ENCODE results near the gene GOLGA6L2. TPM values are rescaled to one million over a fixed set of nuclear protein-coding genes. Genes with fewer than 3 reads are reported as not detected.

GOLGA6L2 gene
- total and polyA plus RNA-seq, 2 of the 13 experiments (the other 11 are each of a cell fraction or from before 2014, with no cell fraction given) = not detected

GRCh38 chr15:23467110-23467600, 20.1 kb upstream of the GOLGA6L2 start (continued):
- TF ChIP-seq, protein P1, sequence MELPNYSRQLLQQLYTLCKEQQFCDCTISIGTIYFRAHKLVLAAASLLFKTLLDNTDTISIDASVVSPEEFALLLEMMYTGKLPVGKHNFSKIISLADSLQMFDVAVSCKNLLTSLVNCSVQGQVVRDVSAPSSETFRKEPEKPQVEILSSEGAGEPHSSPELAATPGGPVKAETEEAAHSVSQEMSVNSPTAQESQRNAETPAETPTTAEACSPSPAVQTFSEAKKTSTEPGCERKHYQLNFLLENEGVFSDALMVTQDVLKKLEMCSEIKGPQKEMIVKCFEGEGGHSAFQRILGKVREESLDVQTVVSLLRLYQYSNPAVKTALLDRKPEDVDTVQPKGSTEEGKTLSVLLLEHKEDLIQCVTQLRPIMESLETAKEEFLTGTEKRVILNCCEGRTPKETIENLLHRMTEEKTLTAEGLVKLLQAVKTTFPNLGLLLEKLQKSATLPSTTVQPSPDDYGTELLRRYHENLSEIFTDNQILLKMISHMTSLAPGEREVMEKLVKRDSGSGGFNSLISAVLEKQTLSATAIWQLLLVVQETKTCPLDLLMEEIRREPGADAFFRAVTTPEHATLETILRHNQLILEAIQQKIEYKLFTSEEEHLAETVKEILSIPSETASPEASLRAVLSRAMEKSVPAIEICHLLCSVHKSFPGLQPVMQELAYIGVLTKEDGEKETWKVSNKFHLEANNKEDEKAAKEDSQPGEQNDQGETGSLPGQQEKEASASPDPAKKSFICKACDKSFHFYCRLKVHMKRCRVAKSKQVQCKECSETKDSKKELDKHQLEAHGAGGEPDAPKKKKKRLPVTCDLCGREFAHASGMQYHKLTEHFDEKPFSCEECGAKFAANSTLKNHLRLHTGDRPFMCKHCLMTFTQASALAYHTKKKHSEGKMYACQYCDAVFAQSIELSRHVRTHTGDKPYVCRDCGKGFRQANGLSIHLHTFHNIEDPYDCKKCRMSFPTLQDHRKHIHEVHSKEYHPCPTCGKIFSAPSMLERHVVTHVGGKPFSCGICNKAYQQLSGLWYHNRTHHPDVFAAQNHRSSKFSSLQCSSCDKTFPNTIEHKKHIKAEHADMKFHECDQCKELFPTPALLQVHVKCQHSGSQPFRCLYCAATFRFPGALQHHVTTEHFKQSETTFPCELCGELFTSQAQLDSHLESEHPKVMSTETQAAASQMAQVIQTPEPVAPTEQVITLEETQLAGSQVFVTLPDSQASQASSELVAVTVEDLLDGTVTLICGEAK (IDR thresholded peaks at IDR 0.05) = no peak
- TF ChIP-seq, protein P1 (CRISPR knock-in tag; IDR thresholded peaks at IDR 0.05) = no peak
- no peak for TF ChIP-seq ISL2 (CRISPR knock-in tag; IDR thresholded peaks at IDR 0.05)
- TF ChIP-seq, protein P2, sequence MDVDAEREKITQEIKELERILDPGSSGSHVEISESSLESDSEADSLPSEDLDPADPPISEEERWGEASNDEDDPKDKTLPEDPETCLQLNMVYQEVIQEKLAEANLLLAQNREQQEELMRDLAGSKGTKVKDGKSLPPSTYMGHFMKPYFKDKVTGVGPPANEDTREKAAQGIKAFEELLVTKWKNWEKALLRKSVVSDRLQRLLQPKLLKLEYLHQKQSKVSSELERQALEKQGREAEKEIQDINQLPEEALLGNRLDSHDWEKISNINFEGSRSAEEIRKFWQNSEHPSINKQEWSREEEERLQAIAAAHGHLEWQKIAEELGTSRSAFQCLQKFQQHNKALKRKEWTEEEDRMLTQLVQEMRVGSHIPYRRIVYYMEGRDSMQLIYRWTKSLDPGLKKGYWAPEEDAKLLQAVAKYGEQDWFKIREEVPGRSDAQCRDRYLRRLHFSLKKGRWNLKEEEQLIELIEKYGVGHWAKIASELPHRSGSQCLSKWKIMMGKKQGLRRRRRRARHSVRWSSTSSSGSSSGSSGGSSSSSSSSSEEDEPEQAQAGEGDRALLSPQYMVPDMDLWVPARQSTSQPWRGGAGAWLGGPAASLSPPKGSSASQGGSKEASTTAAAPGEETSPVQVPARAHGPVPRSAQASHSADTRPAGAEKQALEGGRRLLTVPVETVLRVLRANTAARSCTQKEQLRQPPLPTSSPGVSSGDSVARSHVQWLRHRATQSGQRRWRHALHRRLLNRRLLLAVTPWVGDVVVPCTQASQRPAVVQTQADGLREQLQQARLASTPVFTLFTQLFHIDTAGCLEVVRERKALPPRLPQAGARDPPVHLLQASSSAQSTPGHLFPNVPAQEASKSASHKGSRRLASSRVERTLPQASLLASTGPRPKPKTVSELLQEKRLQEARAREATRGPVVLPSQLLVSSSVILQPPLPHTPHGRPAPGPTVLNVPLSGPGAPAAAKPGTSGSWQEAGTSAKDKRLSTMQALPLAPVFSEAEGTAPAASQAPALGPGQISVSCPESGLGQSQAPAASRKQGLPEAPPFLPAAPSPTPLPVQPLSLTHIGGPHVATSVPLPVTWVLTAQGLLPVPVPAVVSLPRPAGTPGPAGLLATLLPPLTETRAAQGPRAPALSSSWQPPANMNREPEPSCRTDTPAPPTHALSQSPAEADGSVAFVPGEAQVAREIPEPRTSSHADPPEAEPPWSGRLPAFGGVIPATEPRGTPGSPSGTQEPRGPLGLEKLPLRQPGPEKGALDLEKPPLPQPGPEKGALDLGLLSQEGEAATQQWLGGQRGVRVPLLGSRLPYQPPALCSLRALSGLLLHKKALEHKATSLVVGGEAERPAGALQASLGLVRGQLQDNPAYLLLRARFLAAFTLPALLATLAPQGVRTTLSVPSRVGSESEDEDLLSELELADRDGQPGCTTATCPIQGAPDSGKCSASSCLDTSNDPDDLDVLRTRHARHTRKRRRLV (CRISPR knock-in tag; IDR thresholded peaks at IDR 0.05) = no peak
- no peak for TF ChIP-seq POLR2G (IDR thresholded peaks at IDR 0.05; ENCODE audit: low read depth, low read length)
- TF ChIP-seq CTCF (CRISPR knock-in tag; IDR thresholded peaks at IDR 0.05) = peak; percentile 65
- no peak for TF ChIP-seq SUZ12 (IDR thresholded peaks at IDR 0.05; ENCODE audit: low read depth, low read length)
- no peak for TF ChIP-seq ZNF264 (CRISPR knock-in tag; IDR thresholded peaks at IDR 0.05)

Measured in HepG2 (cell line).